ENCODE data around the gene RXRA. TPM values are rescaled to one million over a fixed set of nuclear protein-coding genes. Genes with fewer than 3 reads are reported as not detected.

Gene RXRA
- total RNA-seq, 6 donors from 2014 or later = 43.8 to 92.7 (median 74.1) TPM

DNA sequence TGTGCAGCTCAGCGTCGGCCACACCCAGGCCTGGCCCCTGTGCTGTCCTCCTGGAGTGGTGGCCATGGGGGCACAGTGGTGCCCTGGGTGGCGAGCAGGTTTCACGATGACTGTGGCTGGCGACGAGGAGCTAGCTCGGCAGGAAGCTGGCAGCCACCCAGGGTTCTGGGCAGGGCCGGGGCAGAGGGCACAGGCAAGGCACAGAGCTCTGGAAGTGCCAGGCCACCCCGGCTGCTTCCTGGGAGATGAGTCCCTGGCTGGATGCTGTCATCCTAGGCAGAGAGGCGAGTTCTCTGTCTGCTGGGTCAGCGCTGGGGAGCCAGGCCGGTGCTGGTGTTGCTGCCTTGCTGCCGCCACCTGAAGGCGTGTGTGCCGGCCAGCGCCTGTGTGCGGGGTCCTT, 51.7 kb downstream of the RXRA start:
- H3K4me3 ChIP-seq = no peak overlapping the region
- ATAC-seq (ENCODE audit: low FRiP score in 2 of 2) = peak in 1 of 2 donors; percentile 3
- DNase-seq = peak; percentile 87 to 89

DNA sequence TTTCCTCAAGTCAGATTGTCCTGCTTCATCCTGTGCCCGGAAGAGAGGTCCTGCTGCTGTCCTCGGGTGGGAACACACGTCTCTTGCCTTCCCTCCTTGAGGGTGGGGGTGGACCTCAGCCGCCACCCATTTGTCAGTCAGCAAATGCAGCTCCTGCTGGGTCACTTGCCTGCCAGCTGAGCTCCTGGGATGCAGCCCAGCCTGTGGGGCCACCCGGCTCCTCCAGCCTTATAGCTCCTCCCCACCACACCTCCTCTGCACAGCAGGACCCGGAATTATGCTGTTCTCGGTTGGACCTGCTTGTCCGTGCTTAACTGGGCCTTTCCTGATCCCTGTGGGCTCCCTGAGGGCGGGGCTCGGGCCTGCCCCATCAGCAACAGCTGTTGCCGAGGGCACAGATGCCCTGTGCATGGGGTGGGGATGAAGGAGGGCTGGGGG, 52.7 kb downstream of the RXRA start:
- TF ChIP-seq, protein P1, sequence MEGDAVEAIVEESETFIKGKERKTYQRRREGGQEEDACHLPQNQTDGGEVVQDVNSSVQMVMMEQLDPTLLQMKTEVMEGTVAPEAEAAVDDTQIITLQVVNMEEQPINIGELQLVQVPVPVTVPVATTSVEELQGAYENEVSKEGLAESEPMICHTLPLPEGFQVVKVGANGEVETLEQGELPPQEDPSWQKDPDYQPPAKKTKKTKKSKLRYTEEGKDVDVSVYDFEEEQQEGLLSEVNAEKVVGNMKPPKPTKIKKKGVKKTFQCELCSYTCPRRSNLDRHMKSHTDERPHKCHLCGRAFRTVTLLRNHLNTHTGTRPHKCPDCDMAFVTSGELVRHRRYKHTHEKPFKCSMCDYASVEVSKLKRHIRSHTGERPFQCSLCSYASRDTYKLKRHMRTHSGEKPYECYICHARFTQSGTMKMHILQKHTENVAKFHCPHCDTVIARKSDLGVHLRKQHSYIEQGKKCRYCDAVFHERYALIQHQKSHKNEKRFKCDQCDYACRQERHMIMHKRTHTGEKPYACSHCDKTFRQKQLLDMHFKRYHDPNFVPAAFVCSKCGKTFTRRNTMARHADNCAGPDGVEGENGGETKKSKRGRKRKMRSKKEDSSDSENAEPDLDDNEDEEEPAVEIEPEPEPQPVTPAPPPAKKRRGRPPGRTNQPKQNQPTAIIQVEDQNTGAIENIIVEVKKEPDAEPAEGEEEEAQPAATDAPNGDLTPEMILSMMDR (IDR thresholded peaks at IDR 0.05) = no peak
- TF ChIP-seq EP300 (IDR thresholded peaks at IDR 0.05) (peak in 1 of 4 donors; percentile 87), POLR2AphosphoS5 (IDR thresholded peaks at IDR 0.05) (peak; percentile 37 to 78), POLR2A (IDR thresholded peaks at IDR 0.05) (peak in 1 of 4 donors; percentile 9)

More for the DNA sequence above, 51.7 kb downstream of the RXRA start:
- peaks cover 98 to 100% (median 100%) of the 10 kb centered on the region in 4 donors for H3K4me1 ChIP-seq
- H3K27ac ChIP-seq = peak overlapping the region; percentile 52 to 94 (median 70)
- no peaks in the 10 kb centered on the region for H3K36me3 ChIP-seq
- H3K9me3 ChIP-seq = no peaks in the 10 kb centered on the region
- 21% methylated on average over 12 of the region's 17 CpGs; no CpG with 5 or more reads in 1 of the 2 donors for WGBS, 2 donors
- no peaks in the 10 kb centered on the region for H3K27me3 ChIP-seq
- TF ChIP-seq EP300 (IDR thresholded peaks at IDR 0.05) (no peak), POLR2AphosphoS5 (IDR thresholded peaks at IDR 0.05) (no peak), POLR2A (IDR thresholded peaks at IDR 0.05) (no peak)
- TF ChIP-seq, protein P1 (IDR thresholded peaks at IDR 0.05) = no peak

DNA sequence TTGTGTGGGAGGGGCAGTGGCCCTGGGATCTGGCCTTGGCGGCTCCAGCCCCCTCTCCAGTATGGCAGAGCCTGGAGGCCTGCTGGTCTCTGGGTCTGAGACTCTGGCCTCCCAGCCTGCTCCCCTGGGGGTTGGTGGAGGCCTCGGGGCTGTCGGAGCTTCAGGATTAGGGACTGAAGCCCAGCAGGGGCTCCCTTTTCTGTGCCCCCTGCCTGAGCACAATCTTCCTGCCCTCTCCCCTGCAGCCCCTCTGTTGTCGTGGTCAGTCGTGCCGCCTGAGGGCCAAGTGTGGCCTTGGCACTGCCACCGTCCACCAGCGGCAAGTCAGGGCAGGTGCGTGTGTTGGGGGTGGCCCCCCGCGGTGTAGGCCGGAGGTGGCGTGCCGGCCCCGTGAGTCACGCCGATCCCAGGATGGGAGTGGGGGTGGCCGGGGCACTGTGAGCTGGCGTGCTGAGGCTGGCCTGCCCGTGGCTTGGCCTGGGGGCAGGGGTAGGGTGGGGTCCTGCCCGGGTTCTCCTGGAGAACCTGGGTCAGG, 53.6 kb downstream of the RXRA start:
- H3K27me3 ChIP-seq = no peaks in the 10 kb centered on the region
- H3K4me3 ChIP-seq = no peak overlapping the region
- WGBS, 2 donors = 93% methylated on average over 18 of the region's 21 CpGs; no CpG with 5 or more reads in 1 of the 2 donors
- ATAC-seq (ENCODE audit: low FRiP score in 2 of 2) = no peak
- H3K4me1 ChIP-seq = peaks cover 92 to 99% (median 98%) of the 10 kb centered on the region in 4 donors
- no peaks in the 10 kb centered on the region for H3K9me3 ChIP-seq
- peak in 1 of 2 donors; percentile 83 for DNase-seq
- H3K27ac ChIP-seq = peak overlapping the region; percentile 49 to 94 (median 70)
- H3K36me3 ChIP-seq = no peaks in the 10 kb centered on the region
- TF ChIP-seq, protein P1 (IDR thresholded peaks at IDR 0.05) = no peak
- TF ChIP-seq POLR2A (IDR thresholded peaks at IDR 0.05) (no peak), EP300 (IDR thresholded peaks at IDR 0.05) (no peak), POLR2AphosphoS5 (IDR thresholded peaks at IDR 0.05) (no peak)

More for the DNA sequence above, 52.7 kb downstream of the RXRA start:
- no peaks in the 10 kb centered on the region for H3K36me3 ChIP-seq
- WGBS, 2 donors = 38 to 40% methylated on average over 1 to 11 of the region's 11 CpGs
- H3K4me1 ChIP-seq = peaks cover 96 to 100% (median 99%) of the 10 kb centered on the region in 4 donors
- H3K27ac ChIP-seq = peak overlapping the region; percentile 49 to 94 (median 70)
- no peak overlapping the region for H3K4me3 ChIP-seq
- no peaks in the 10 kb centered on the region for H3K9me3 ChIP-seq
- ATAC-seq (ENCODE audit: low FRiP score in 2 of 2) (no peak), DNase-seq (peak in 1 of 2 donors; percentile 87)
- H3K27me3 ChIP-seq = no peaks in the 10 kb centered on the region

DNA sequence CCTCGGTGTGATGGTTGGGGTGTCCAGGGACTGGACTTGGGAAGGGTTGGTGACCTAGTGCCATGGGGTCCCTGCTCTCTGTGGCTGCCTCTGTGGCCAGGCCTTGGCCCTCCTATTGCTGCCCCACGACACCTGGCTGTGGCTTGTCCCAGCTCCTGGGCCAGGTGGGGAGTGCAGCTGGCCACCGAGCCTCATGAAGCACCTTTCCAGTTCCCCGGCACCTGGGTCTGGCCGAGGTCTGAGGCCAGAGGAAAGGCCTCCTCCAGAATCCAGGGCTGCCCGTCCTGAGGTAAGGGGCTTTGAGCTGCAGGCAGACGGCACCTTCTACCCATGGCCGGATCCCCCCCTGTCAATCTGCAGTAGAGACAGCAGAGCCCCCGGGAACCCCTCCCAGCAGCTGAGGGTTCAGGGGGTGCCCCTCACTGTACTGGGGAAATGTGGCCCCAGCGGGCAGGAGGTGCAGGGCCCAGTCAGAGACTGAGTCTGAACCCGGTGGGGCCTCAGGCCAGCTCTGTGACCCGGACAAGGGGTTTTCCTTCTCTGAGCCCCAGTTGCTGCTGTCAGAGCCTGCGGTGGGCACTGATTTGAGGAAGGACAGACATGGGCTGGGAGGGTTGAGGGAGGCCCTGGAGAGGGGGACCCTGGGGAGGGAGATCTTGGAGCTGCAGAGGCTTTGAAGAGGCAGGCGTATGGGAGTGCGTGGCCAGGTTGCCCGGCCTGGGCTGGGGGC, 54.5 kb downstream of the RXRA start:
- DNase-seq (no peak), ATAC-seq (ENCODE audit: low FRiP score in 2 of 2) (no peak)
- no peak for TF ChIP-seq EP300 (IDR thresholded peaks at IDR 0.05)
- no peak for TF ChIP-seq POLR2A (IDR thresholded peaks at IDR 0.05)
- no peak for TF ChIP-seq POLR2AphosphoS5 (IDR thresholded peaks at IDR 0.05)
- TF ChIP-seq, protein P1 (IDR thresholded peaks at IDR 0.05) = no peak
- Histone ChIP-seq H3K4me1 (peaks cover 90 to 99% (median 98%) of the 10 kb centered on the region in 4 donors), H3K27me3 (no peaks in the 10 kb centered on the region), H3K36me3 (no peaks in the 10 kb centered on the region), H3K9me3 (no peaks in the 10 kb centered on the region), H3K4me3 (no peak overlapping the region), H3K27ac (peak overlapping the region in 3 of 4 donors; percentile 35 to 94 (median 79))
- 79 to 80% methylated on average over 7 to 14 of the region's 16 CpGs for WGBS, 2 donors

Measured in upper lobe of left lung (tissue), 6 donors.